Small intestine (tissue), 7 donors: ENCODE measurements around the gene MGAT5B. TPM values are rescaled to one million over a fixed set of nuclear protein-coding genes. Genes with fewer than 3 reads are reported as not detected.

Source experiments
- DNase-seq, 2 donors: peaks; one replicate each; pipeline versions ENCODE4 v3.0.0 to v3.0.0-alpha.2; 2013
- FAIRE-seq: peaks from 2 replicates; lab custom pipeline; 2012; peaks lifted over from hg19 to GRCh38; lab: Jason Lieb, UNC
- H3K27ac ChIP-seq, 3 donors: one replicate each; pipeline ENCODE4 v1.5.1; 2013; ENCODE audit warnings: low read length in 2 of 3, mild to moderate bottlenecking in 2 of 3, control low read depth in 1 of 3, inconsistent platforms in 1 of 3, low read depth in 1 of 3, moderate library complexity in 1 of 3
- H3K27me3 ChIP-seq, 3 donors: one replicate each; pipeline ENCODE4 v1.6.1; 2013; ENCODE audit warnings: low read length in 3 of 3, inconsistent platforms in 1 of 3; ENCODE audit not compliant: control insufficient read depth in 3 of 3, insufficient read depth in 3 of 3
- H3K36me3 ChIP-seq, 3 donors: one replicate each; pipeline ENCODE4 v1.6.1; 2013; ENCODE audit warnings: low read length in 3 of 3, inconsistent platforms in 1 of 3, low read depth in 1 of 3, mild to moderate bottlenecking in 1 of 3, moderate library complexity in 1 of 3; ENCODE audit not compliant: control insufficient read depth in 3 of 3, insufficient read depth in 2 of 3
- H3K4me1 ChIP-seq, 3 donors: one replicate each; pipeline ENCODE4 v1.6.1; 2013; ENCODE audit warnings: low read length in 2 of 3, inconsistent platforms in 1 of 3, low read depth in 1 of 3, mild to moderate bottlenecking in 1 of 3, moderate library complexity in 1 of 3; ENCODE audit not compliant: control insufficient read depth in 3 of 3, insufficient read depth in 2 of 3
- H3K4me3 ChIP-seq, 3 donors: one replicate each; pipeline ENCODE4 v1.5.1; 2013; ENCODE audit warnings: low read length in 3 of 3, control low read depth in 1 of 3, inconsistent platforms in 1 of 3, low read depth in 1 of 3, mild to moderate bottlenecking in 1 of 3, moderate library complexity in 1 of 3
- H3K9me3 ChIP-seq, 2 donors: one replicate each; pipeline ENCODE4 v1.6.1; 2013; ENCODE audit warnings: low read depth in 1 of 2, low read length in 1 of 2; ENCODE audit not compliant: control insufficient read depth in 2 of 2, insufficient read depth in 1 of 2
- WGBS, 3 donors: extraction: QIAGEN DNeasy Blood & Tissue Kit; methylation state at CpG; one replicate each; pipeline ENCODE4 v1.1.7; 2013; 5-methylcytosine and 5-hydroxymethylcytosine counted together
- polyA plus RNA-seq, 4 donors: library from polyadenylated mRNA; stranded (reverse) in 3 of 4; unstranded in 1 of 4; fragments of 200-250 nt in 3 of 4; fragments of 120-200 nt in 1 of 4; gene quantifications; one replicate each; pipeline versions ENCODE4 v1.2.1 to v1.2.3, GENCODE V29; 2013
- donor health status: healthy with polysubstance abuse.
- donor health status: control.
- donor health status: control.
- donor health status: Bipolar disorder and iron deficiency.
- donor health status: healthy.

Gene MGAT5B
- polyA plus RNA-seq, 4 donors = 0.40 TPM; not detected in 2

DNA sequence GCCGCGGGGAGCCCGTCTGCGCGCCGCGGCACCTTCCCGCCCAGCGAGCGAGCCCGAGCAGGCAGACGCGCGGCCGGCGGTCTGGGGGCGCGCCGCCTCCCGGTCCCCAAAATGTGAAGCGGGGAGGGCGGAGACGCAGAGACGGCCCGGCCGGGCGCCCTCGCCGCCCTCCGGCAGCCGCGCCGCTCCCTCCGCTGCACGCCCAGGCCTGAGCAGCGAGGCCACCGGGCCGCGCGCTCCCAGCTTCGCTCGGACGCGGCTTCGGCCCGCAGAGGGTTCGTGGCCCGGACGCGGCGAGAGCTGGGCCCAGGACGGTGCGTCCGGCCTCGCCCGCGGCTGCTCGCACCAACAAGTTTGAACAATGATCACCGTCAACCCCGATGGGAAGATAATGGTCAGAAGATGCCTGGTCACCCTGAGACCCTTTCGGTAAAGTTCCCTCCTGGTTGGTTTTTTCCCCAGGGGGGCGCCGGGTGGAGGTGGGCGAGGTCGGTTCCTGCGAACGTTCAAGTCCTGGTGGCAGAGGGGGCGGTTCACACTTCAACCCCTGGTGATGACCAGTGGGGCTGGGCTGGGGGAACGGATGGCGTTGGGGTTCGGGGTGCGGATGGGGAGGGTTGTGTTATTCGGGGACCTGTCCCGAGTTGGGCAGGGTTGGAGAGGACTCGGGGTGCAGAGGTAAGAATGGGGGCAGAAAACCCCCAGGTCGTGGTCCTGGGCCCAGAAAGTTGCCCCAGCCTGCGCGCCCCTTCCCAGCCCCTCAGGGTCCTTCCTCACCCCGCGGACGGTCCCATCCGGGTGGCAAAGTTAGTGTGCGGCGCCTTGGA lies 678 bp downstream of the MGAT5B start:
- no peak for FAIRE-seq
- peaks cover 0 to 5% (median 0%) of the 10 kb centered on the region in 3 donors for H3K4me1 ChIP-seq
- peak overlapping the region in 2 of 3 donors; percentile 14 to 44 for H3K4me3 ChIP-seq
- no peak overlapping the region for H3K27ac ChIP-seq
- H3K27me3 ChIP-seq = peaks cover 0 to 43% (median 20%) of the 10 kb centered on the region in 3 donors
- no peak for DNase-seq
- H3K9me3 ChIP-seq = no peaks in the 10 kb centered on the region
- H3K36me3 ChIP-seq = no peaks in the 10 kb centered on the region
- WGBS, 3 donors = 2 to 7% (median 6%) methylated on average over 51 to 84 of the region's 84 CpGs

GRCh38 chr17:76869496-76870376 lies 1.5 kb downstream of the MGAT5B start:
- Histone ChIP-seq H3K36me3 (no peaks in the 10 kb centered on the region), H3K4me1 (peaks cover 0 to 5% (median 0%) of the 10 kb centered on the region in 3 donors), H3K9me3 (no peaks in the 10 kb centered on the region), H3K27ac (no peak overlapping the region), H3K4me3 (no peak overlapping the region), H3K27me3 (peaks cover 0 to 47% (median 20%) of the 10 kb centered on the region in 3 donors)
- no peak for DNase-seq
- WGBS, 3 donors = 5 to 13% (median 8%) methylated on average over 50 to 80 of the region's 80 CpGs
- no peak for FAIRE-seq

DNA sequence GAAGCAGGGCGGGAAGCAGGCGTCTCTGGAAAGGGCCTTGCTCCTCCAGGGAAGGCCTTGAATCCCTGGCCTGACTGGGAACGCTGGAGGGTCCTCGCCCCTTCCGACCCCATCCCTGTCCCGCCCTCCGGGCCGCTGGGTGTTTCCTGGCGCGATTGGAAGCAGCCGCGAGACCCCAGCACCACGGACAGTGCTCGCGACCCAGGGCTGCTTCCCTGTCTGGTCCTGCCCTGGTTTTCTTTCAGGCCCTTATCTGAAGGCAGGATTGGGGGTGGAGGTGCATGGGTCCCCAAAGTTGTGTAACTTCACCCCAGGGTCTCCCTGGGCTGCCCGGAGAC lies 2.1 kb downstream of the MGAT5B start:
- Histone ChIP-seq H3K27ac (no peak overlapping the region), H3K9me3 (no peaks in the 10 kb centered on the region), H3K4me3 (no peak overlapping the region), H3K36me3 (no peaks in the 10 kb centered on the region), H3K4me1 (peaks cover 0 to 5% (median 0%) of the 10 kb centered on the region in 3 donors), H3K27me3 (peaks cover 0 to 47% (median 20%) of the 10 kb centered on the region in 3 donors)
- no peak for FAIRE-seq
- no peak for DNase-seq
- 14 to 18% (median 16%) methylated on average over 15 to 16 of the region's 16 CpGs for WGBS, 3 donors

GRCh38 chr17:76871668-76872067 lies 3.5 kb downstream of the MGAT5B start:
- Histone ChIP-seq H3K36me3 (no peaks in the 10 kb centered on the region), H3K4me1 (peaks cover 0 to 5% (median 0%) of the 10 kb centered on the region in 3 donors), H3K4me3 (no peak overlapping the region), H3K9me3 (peaks cover 0 to 3% of the 10 kb centered on the region in 2 donors), H3K27me3 (peaks cover 0 to 46% (median 17%) of the 10 kb centered on the region in 3 donors), H3K27ac (no peak overlapping the region)
- no peak for FAIRE-seq
- WGBS, 3 donors = 72 to 91% (median 73%) methylated on average over 4 of the region's 4 CpGs
- DNase-seq = no peak

- WGBS, 3 donors = 63 to 70% (median 63%) methylated on average over 14 of the region's 14 CpGs
- H3K36me3 ChIP-seq = no peaks in the 10 kb centered on the region
- H3K4me1 ChIP-seq = peaks cover 0 to 5% (median 0%) of the 10 kb centered on the region in 3 donors
- H3K4me3 ChIP-seq = no peak overlapping the region
- H3K27me3 ChIP-seq = peaks cover 0 to 40% (median 17%) of the 10 kb centered on the region in 3 donors
- FAIRE-seq = no peak
- H3K9me3 ChIP-seq = peaks cover 0 to 3% of the 10 kb centered on the region in 2 donors
- no peak for DNase-seq
- H3K27ac ChIP-seq = no peak overlapping the region
These were observed 4.1 kb downstream of the MGAT5B start for GRCh38 chr17:76872221-76872873.

GRCh38 chr17:76872874-76873221 lies 4.6 kb downstream of the MGAT5B start:
- Histone ChIP-seq H3K27me3 (peaks cover 0 to 35% (median 17%) of the 10 kb centered on the region in 3 donors), H3K36me3 (no peaks in the 10 kb centered on the region), H3K27ac (no peak overlapping the region), H3K4me3 (no peak overlapping the region), H3K4me1 (peaks cover 0 to 2% (median 0%) of the 10 kb centered on the region in 3 donors), H3K9me3 (peaks cover 0 to 3% of the 10 kb centered on the region in 2 donors)
- DNase-seq (no peak), FAIRE-seq (no peak)
- 70 to 78% (median 77%) methylated on average over 9 of the region's 9 CpGs for WGBS, 3 donors

DNA sequence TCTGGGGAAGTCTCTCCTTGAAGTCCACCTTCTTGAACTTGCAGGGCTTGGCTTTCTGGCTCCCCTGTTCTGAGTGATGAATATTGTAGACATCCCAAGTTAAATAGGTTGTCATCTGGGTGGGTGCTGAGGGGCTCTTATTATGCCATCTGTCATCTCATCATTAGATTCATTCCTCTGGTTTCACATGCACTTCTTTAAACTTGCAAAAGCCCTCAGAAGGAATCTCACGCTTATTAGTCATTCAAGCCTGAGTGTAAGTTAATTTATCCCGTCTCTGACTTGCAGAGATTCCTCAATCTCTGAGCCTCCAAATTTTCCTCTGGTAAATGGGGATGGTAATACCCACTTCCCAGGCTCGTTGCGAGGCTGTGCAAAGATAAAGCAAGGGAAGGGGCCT lies 5.7 kb downstream of the MGAT5B start:
- H3K27me3 ChIP-seq = peaks cover 0 to 31% (median 15%) of the 10 kb centered on the region in 3 donors
- FAIRE-seq = no peak
- 67 to 74% (median 71%) methylated on average over 4 of the region's 4 CpGs for WGBS, 3 donors

DNA sequence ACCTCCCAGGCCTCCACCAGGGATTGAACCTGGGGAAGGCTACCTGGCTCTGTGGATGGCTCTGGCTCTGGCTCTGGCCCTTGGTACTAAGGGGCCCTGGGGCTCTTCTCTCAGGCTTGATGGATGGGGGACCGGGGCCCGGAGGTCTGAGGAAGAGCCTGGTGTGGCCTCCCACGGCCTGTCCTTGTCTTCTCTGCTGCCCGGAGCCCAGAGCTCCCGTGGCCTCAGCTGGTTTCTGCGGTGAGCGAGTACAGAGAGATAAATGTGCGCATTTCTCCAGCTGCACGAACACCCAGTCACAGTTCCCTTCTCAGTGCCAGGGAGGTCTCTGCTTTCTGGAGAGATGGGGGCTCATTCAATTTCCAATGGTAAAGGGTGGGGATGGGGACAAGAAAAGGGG lies 9.2 kb downstream of the MGAT5B start:
- no peak for DNase-seq
- Histone ChIP-seq H3K36me3 (no peaks in the 10 kb centered on the region), H3K27ac (no peak overlapping the region), H3K27me3 (peaks cover 0 to 24% (median 8%) of the 10 kb centered on the region in 3 donors), H3K4me1 (no peaks in the 10 kb centered on the region), H3K4me3 (no peak overlapping the region), H3K9me3 (peaks cover 0 to 3% of the 10 kb centered on the region in 2 donors)
- 64 to 77% (median 71%) methylated on average over 9 of the region's 9 CpGs for WGBS, 3 donors
- no peak for FAIRE-seq

More for the DNA sequence above, 5.7 kb downstream of the MGAT5B start:
- no peaks in the 10 kb centered on the region for H3K4me1 ChIP-seq
- H3K4me3 ChIP-seq = no peak overlapping the region
- H3K36me3 ChIP-seq = no peaks in the 10 kb centered on the region
- DNase-seq = no peak
- H3K27ac ChIP-seq = no peak overlapping the region
- peaks cover 0 to 3% of the 10 kb centered on the region in 2 donors for H3K9me3 ChIP-seq
